Fibroblast of the conjunctiva (primary cell): Measurements from ENCODE around the gene AP2A1.
A peak's percentile ranks its signal among the peaks of the same experiment; 100 is the strongest.
"Not testable (repeated sequence)": the region's sequence is repeated elsewhere in the genome, so short reads cannot be mapped to it uniquely, and the experiment has no call there.

Experiments used
- DNase-seq: peaks from one replicate; pipeline ENCODE4 v3.0.0-alpha.2; 2010; ENCODE audit warnings: low read depth

AP2A1 gene

DNA sequence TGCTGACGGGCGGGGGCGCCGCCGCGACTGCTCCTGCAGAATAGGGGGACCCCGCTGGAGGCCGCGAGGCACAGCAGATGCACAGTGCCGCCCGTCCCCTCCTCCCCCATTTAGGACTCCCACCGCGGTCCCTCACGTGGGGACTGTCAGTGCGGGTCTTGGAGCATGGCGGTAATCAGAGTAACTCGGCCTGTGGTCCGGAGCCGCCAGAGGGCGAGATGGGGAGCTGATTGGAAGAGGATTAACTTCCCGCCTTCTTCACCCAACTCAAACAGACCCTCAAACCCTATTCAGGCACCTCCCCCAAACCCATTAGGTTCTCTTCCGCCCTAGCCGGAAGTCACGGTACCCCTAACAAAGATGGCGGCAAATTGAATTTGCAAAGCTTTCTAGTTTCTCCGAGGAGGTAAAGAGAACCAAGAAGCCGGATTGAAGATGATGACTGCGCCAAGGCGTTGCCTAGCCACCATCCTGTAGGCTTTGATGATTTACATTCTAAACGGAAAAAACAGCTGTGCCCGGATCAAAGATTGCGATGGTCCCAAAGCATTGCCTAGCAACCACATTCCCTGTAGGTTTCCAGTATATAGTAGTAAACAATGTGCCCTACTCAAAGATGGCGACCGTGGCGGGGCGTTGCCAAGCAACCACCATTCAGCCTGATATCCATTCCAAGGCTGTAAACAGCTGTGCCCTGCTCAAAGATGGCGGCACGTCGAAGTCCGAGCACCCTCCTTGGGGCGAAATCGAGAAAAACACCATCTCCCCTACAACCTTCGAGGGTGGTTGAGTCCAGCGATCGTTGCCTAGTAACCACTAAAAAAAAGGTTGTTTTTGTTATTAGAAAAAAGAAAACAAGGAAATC is 46.4 kb downstream of the AP2A1 start, which contains the start of gene FUZ:
FUZ (minus strand) TSS at position 296 of the 865 bp plus-strand sequence; CDS start at position 110, 186 bp downstream.
- DNase-seq: peak; percentile 99

DNA sequence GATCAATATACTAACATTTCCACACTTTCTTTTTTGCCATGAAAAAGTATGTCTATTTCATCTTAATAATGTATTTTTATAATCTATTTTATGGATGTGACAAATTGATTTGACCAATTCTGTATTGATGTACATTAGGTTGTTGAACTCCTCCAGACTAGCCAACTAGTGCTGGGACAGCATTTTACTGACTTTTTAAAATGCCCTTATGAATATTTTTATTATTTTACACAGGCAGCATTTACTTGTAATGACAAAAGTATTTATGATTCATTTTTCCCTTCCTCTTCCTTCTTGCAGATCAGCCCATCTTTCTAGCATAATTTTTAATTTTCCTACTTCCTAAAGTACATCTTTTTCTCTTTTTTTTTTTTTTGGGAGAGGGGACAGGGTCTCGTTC is 47.2 kb downstream of the AP2A1 start:
- DNase-seq: no peak

DNA sequence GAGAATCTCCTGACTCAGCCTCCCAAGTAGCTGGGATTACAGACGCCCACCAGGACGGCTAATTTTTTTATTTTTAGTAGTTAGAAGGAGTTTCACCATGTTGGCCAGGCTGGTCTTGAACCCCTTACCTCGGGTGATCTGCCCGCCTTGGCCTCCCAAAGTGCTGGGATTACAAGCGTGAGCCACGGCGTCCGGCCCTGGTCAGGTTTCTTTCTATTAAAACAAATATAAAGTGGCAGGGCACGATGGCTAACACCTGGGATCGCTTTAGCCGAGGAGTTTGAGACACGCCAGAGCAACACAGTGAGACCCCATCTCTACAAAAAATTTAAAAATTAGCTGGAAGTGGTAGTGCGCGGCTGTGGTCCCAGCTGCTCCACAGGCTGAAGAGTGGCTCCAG is 49.8 kb downstream of the AP2A1 start:
- DNase-seq: no peak

DNA sequence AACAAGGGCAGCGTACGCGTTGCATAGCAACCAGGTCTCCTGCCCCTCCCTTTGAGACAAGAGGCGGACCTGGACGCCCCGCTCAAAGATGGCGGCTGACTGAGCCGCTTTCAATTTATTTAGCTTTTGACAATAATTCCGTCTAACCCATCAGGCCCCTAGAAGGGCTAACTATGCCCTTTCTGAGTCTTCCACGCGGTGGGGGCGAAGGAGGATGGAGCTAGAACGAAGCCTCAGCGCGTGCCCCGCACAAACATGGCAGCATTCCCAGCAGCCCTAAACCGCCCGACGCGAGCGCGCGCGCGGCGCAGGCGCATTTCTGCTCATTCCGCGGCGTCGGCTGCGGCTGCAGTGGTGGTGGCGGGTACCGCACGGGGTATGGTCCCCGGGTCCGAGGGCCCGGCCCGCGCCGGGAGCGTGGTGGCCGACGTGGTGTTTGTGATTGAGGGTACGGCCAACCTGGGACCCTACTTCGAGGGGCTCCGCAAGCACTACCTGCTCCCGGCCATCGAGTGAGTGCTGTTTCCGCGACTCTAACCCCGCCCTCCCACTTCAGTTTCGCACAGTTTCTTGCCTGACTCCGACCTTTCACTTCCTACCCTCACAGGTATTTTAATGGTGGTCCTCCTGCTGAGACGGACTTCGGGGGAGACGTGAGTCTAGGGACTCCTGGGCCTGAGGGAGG is 51.3 kb downstream of the AP2A1 start, which contains the start of gene MED25:
MED25 (plus strand) TSS at position 326 of the 685 bp plus-strand sequence; CDS start at position 379, 53 bp downstream.
- DNase-seq: peak; percentile 81

DNA sequence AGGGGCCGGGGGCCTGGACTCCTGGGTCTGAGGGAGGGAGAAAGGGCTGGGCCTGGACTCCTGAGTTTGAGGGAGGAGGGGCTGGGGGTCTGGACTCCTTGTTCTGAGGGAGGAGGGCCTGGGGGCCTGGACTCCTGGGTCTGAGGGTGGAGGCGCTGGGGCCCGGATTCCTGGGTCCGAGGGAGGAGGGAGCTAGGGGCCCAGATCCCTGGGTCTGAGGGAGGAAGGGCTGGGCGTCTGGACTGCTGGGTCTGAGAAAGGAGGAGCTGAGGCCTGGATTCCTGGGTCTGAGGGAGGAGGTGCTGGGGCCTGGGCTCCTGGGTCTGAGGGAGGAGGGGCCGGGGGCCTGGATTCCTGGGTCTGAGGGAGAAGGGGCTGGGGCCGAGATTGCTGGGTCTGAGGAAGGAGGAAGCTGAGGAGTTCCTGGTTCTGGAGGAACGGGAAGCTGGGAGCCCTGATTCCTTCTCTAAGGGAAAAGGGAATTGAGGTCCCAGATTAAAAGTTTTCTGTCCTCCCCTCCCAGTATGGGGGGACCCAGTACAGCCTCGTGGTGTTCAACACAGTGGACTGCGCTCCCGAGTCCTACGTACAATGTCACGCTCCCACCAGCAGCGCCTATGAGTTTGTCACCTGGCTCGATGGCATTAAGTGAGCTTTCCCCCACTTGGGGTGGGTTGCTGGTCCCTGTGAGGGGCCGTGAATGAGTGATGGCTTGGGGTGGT is 52.0 kb downstream of the AP2A1 start:
- no peak for DNase-seq

DNA sequence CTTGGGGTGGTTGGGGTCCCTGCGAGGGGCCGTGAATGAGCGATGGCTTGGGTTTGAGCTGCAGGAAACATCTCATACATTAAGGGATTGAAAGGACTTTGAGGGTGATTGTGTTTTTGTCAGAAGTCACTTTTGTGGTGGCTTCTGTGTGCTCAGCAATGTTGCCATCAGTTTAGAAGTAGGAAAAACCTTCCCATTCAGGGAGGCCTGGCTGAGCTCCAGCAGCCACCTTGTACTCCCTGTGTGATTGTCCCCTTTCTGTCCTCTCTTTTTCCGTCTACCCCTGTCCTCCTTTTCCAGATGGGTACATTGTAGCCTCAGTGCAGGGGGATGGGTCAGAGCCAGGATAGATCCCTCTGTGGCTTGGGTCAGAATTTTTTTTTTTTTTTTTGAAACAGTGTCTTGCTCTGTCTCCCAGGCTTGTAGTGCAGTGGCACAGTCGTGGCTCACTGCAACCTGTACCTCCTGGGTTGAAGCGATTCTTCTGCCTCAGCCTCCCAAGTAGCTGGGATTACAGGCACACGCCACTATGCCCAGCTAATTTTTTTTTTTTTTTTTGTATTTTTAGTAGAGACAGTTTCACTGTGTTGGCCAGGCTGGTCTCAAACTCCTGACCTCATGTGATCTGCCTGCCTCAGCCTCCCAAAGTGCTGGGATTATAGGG is 52.8 kb downstream of the AP2A1 start:
- DNase-seq: not testable (repeated sequence)

DNA sequence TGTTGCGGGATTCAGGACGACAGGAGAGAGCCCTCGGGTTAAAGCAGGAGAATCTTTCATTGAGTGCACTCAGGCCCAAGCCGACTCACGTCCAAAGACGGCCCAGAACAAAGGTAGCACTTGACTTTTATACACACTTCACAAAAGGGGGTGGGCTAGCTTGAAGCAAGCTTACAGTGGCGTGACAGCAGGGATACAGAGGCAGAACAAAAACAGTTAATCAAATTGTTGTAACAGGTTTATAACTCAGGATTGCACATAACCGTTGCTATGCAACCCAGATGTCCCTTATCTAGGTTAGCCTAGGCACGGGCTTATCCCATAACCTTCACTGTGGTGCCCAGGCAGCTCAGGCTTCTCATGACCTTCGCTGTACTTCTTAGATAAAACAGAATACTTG is 53.3 kb downstream of the AP2A1 start:
- no peak for DNase-seq

DNA sequence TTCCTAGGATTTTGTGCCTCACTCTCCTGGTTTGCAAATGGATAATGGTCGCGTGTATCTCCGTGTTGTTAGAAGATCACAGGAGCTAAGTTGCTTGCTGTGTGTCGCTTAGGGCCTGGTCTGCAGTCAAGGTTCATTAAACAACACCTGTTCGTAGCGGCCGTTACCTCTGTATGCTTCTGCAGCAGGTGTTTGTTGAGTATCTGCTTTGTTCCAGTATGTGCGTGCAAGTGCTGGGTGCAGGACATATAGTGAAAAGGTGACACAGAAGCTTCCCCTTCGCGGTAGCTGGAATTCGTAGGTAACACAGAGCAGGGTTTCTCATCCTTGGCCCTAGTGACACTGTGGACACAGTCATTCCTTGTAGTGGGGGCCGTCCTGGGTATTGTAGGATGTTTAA is 56.7 kb downstream of the AP2A1 start:
- DNase-seq: no peak

DNA sequence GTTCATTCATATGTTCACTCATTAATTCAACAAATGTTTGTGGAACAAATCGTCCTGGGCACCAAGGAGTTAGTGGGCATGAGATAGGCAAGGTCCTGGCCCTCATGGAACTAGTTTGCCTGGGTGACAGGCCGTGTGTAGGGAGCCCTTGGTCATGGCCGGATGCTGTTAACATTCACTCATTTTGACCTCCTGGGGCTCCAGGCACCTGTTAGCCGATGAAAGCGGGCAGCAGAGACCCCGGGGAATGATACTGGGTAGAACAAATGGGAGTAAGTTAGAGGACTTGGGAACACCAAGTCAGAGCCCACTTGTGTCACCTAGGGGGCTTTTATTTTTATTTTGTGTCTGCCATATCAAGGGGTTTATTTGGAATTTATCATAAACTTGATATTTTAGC is 57.9 kb downstream of the AP2A1 start:
- no peak for DNase-seq

DNA sequence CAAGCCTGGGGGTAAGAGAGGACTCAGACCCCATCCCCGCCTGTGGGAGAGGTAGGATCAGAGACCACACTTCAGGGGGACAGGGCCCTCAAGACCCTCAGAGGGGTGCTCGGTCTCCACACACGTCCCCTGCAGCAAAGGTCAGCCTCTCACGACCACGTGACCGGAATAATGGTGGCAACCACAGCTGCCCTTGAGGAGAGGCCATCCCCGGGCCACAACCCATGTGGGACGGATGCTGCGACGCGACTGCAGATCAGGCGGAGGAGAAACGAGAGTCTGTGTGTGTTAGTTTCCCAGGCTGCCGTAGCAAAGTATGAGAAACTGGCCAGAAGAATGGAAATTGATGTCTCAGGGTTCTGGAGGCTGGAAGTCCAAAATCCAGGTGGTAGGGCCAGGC is 60.2 kb downstream of the AP2A1 start:
- DNase-seq: no peak

DNA sequence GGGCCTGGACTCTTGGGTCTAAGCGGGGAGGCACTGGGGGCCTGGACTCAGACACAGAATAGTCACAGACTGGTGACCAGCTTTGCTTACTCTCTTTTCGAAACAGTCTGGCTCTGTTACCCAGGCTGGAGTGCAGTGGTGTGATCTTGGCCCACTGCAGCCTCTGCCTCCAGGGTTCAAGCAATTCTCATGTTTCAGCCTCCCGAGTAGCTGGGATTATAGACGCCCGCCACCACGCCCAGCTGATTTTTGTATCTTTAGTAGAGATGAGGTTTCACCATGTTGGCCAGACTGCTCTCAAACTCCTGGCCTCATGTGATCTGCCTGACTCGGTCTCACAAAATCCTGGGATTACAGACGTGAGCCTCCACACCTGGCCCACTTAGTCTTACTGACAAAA is 62.4 kb downstream of the AP2A1 start:
- no peak for DNase-seq

DNA sequence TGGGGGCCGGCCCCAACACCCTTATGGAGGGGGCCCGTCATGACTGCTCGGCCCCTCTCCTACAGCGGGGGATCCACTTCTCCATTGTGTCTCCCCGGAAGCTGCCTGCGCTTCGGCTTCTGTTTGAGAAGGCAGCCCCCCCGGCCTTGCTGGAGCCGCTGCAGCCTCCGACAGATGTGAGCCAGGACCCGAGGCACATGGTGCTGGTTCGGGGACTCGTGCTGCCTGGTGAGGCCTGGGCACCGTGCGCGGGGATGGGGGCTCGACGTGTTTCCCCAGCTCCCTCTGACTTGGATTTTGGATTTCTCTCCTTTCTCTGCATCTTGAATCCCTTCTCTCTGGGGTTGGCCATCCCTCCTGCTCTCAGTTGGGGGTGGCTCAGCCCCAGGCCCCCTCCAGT is 62.9 kb downstream of the AP2A1 start:
- DNase-seq: no peak

DNA sequence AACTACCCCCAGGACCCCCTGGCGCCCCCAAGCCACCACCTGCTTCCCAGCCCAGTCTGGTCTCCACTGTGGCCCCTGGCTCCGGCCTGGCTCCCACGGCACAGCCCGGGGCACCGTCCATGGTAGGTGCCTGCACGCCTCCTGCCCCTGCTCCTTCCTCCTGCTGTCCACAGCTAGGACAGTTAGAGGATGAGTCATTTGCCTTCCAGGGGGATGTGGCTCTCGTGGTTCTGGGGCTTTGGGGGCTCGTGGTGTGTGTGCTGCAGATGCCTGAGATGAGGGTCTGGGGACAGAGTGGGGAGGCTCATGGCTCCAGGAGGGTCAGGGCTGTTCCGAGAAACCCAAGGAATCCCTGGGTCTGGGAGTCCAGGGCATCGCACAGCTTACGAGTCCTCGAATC is 64.0 kb downstream of the AP2A1 start:
- no peak for DNase-seq

DNA sequence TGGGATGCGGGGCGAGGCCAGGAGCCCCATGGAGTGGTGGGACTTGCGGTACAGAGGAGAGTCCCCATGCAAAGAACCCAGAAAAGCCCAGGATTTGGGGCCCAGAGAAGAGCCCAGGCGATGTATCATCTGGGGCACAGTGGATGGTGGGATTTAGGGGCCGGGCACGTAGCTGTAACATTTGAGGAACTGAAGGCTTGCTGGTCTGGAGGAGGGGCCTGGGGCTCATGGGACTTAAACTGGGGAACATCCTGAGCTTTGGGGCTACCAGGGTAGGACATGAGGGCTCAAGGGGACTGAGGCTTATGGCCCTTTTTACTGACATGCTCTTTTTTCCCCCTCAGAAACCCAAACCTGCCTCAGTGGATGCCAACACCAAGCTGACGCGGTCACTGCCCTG is 64.8 kb downstream of the AP2A1 start:
- no peak for DNase-seq

DNA sequence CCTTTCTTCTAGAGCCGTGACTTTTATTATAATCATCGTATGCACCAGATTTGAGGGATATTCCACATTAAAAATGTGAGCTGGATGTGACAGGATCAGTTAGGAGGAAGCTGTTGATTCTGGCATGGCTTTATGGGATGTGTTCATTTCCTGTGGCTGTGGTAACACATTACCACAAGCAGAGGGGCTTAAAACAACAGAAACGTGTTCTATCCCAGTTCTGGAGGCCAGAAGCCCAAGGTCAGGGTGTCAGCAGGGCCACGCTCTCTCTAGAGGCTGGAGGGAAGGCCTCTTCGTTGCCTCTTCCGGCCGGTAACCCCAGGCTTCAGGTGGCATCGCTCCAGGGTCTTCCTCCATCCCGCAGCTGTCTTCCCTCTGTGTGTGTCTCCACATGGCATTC is 65.8 kb downstream of the AP2A1 start:
- no peak for DNase-seq

DNA sequence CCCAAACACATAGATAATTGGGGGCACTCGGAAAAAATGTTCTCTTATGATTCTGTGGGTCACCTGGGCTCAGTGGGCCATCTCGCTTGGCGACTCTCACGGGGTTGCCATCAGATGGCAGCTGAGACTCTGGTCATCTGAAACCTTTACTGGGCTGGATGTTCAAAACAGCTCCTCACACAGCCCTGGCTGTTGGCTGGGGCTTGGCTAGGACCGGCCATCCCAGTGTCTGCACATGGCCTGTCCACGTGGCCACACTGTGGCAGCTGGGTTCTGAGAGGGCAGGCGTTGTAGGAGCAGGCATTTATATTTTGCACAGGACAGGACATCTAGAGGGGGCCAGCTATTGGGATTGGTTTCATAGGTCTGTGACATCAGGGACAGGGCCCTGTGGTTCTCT is 66.8 kb downstream of the AP2A1 start:
- no peak for DNase-seq

DNA sequence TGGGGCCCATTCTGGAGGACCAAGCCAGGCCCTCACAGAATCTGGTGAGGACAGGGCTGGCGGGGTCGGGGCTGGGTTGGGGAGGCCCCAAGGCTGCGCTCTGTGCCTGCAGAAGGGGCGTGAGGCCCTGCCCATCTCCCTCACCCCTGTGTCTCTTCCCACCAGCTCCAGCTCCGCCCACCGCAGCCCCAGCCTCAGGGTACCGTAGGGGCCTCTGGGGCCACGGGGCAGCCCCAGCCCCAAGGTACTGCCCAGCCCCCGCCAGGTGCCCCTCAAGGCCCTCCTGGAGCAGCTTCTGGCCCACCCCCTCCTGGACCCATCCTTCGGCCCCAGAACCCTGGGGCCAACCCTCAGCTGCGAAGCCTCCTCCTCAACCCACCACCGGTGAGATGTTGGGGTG is 68.8 kb downstream of the AP2A1 start:
- no peak for DNase-seq

DNA sequence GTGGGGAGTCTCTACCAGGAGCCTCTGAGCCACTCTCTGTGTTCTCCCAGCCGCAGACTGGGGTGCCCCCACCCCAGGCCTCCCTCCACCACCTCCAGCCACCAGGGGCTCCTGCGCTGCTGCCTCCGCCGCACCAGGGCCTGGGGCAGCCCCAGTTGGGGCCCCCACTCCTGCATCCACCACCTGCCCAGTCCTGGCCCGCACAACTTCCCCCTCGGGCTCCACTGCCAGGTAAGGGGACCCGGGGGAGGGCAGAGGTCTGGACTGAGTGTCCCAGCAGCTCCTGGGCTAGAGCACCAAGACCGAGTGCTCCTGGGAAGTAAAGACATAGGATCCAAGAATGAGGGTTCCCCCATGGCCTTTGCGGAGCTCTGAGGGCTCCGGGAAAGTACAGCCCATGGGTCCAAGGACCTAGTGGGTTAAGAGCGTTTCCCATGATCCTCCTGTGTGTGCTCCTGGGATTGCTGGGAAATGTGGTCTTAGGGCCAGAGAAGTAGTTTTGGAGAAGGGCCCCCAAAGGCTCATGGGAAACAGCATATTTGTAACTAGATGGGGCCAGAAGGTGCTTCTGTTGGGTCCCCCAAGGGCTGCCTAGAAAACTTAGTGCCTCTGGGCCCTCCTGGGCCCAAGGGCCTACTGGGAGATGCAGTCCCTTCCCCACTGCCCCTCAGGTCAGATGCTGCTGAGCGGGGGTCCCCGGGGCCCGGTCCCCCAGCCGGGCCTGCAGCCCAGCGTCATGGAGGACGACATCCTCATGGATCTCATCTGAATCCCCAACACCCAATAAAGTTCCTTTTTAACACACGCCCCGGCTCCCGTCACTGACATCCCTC is 69.6 kb downstream of the AP2A1 start:
- no peak for DNase-seq

DNA sequence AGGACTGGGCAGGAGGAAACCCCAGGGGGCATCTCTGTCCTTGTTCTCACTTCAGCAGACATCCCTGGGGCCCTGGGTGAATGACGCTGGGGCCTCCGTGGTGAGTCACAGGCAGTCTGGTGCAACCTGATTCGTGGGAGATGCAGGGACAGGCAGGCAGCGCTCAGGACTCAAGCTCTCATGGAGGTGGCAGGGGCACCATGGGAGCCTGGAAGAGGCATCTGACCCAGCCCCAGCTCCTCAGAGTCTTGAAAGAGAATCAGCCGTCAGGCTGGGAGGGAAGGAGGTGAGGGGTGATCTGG is 70.2 kb downstream of the AP2A1 start:
- DNase-seq: no peak

DNA sequence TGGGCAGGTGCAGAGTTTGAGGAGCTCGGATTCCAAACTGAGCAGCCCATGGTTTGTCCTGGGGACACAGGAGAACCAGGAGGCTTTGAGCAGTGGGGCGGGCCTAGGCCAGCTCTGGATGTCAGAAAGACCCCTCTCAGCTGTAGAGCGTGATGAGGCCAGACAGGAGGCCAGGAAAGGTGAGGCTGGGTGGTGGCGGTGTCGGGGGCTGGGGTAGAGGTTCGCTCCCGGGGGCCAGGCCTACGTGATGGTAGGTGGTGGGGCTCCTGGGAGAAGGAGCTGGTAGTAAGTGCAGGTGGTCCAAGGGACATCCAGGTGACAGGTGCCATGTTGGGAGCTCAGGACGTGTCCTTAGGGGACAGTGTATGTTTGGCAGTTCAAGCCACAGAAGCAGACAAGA is 70.6 kb downstream of the AP2A1 start:
- DNase-seq: no peak

DNA sequence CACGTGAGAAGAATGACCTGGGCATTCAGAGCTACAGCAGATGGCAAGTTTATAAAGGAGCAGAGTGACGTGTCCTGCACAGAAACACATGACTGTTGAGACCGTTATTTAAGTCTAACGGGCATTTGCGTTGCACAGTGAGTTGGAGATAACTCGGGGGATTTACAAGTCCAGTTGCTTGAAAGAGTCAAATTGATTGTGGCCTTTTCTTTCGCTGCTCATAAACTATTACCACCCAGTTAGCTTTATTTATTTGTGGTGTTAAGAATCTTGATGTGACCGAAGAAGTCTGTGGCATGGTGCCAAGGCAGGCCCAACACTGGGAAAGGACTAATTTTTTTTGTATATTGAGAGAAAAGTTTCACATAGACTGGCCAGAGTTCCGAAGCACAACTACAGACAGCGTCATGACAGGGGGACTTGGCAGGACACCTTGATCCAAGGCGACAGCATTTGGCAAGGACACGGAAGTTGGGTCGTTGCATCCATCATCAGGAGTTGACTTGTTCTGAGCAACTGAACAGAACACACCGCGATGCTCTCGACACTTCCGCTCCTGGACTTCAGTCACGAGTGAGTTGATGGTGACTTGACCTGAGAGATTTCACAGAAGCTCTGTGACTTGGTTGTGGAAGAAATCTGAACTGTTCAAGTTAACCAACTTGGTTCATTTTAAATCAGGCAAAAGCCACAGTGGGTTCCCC is 72.2 kb downstream of the AP2A1 start:
- no peak for DNase-seq
